ENCODE results near the gene CDC42BPB. TPM values are rescaled to one million over a fixed set of nuclear protein-coding genes. Genes with fewer than 3 reads are reported as not detected.

CDC42BPB gene
- total and polyA plus RNA-seq, 12 donors: 41.1 to 108 (median 77.4) TPM

DNA sequence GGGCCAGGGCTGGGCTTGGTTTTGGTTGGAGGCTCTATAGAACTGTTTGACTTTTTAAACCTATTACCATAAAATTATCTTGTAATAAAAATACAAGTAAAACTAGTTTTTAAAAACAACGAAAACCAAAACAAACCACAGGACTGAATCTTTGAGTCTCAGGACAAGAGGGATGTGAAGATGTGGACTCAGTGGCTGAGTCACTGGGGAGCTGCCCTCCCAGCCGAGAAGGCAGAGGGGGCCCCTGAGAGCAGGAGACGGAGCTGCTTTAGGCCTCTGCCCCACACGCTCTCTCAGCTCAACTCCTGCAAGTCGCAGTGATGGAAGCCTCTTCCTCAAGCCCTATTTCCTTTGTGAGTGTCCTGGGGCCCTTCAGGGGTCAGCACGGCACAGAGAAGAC is 59.0 kb downstream of the CDC42BPB start:
- DNase-seq: no peak
- H3K27me3 ChIP-seq: no peaks in the 10 kb centered on the region
- H3K27ac ChIP-seq: no peak overlapping the region
- no peak overlapping the region for H3K4me3 ChIP-seq
- TF ChIP-seq, protein P1, sequence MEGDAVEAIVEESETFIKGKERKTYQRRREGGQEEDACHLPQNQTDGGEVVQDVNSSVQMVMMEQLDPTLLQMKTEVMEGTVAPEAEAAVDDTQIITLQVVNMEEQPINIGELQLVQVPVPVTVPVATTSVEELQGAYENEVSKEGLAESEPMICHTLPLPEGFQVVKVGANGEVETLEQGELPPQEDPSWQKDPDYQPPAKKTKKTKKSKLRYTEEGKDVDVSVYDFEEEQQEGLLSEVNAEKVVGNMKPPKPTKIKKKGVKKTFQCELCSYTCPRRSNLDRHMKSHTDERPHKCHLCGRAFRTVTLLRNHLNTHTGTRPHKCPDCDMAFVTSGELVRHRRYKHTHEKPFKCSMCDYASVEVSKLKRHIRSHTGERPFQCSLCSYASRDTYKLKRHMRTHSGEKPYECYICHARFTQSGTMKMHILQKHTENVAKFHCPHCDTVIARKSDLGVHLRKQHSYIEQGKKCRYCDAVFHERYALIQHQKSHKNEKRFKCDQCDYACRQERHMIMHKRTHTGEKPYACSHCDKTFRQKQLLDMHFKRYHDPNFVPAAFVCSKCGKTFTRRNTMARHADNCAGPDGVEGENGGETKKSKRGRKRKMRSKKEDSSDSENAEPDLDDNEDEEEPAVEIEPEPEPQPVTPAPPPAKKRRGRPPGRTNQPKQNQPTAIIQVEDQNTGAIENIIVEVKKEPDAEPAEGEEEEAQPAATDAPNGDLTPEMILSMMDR (IDR thresholded peaks at IDR 0.05): no peak
- TF ChIP-seq POLR2A (IDR thresholded peaks at IDR 0.05): no peak
- 74 to 91% (median 89%) methylated on average over 6 of the region's 6 CpGs for WGBS, 4 donors
- H3K4me1 ChIP-seq (replicated peaks in 1 of 2): no peaks in the 10 kb centered on the region
- peaks cover 0 to 54% of the 10 kb centered on the region in 2 donors for H3K36me3 ChIP-seq (replicated peaks in 1 of 2)
- H3K9me3 ChIP-seq (replicated peaks in 1 of 3): no peaks in the 10 kb centered on the region
- intact Hi-C loops (cut with DNase I): no loop called here

DNA sequence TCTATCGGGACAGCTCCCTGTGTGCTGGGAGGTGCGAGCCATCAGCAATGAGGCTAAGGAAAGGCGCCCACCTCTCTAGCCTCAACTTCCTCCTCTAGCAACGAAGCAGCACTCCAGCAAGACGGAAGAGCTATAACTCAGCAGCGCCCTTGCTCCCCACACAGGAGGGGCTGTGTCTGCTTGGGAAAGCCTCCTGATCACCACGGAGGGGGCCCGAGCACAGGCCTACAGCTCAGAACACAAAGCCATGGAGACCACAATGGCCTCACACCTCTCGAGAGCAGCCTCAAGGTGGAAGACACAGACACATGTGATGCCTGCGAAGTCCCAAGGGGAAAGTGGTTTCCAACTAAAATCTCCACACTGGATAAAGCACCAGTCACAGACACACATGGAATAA is 60.4 kb downstream of the CDC42BPB start:
- intact Hi-C loops (cut with DNase I): no loop called here
- peaks cover 0 to 41% of the 10 kb centered on the region in 2 donors for H3K36me3 ChIP-seq (replicated peaks in 1 of 2)
- no peak overlapping the region for H3K27ac ChIP-seq
- H3K9me3 ChIP-seq (replicated peaks in 1 of 3): no peaks in the 10 kb centered on the region
- WGBS, 4 donors: 83 to 95% (median 88%) methylated on average over 6 to 10 of the region's 10 CpGs
- DNase-seq: no peak
- H3K4me3 ChIP-seq: no peak overlapping the region
- no peaks in the 10 kb centered on the region for H3K4me1 ChIP-seq (replicated peaks in 1 of 2)
- H3K27me3 ChIP-seq: no peaks in the 10 kb centered on the region
- TF ChIP-seq, protein P1 (IDR thresholded peaks at IDR 0.05): no peak
- no peak for TF ChIP-seq POLR2A (IDR thresholded peaks at IDR 0.05)

DNA sequence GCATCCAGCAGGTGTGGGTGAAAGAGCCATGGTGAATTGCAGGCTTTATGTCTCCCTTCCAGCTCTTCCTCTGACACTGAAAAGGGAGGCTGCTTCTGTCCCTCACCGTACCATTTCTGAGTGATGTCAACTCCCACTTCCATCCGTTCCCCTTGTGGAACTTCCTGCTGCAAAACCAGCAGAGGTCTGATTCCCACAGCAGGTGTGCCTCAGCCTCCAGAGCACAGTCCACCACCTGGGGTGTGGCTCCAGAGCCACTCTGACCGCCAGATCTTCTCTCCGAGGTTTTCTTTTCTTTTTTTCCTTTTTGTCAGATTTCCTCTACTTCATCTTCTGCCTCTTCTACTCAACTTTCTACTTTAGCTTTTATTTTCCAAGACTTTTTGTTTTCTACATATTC is 62.7 kb downstream of the CDC42BPB start:
- Histone ChIP-seq H3K36me3 (replicated peaks in 1 of 2) (peaks cover 0 to 29% of the 10 kb centered on the region in 2 donors), H3K4me1 (replicated peaks in 1 of 2) (no peaks in the 10 kb centered on the region), H3K27ac (no peak overlapping the region), H3K9me3 (replicated peaks in 1 of 3) (no peaks in the 10 kb centered on the region), H3K27me3 (no peaks in the 10 kb centered on the region), H3K4me3 (no peak overlapping the region)
- TF ChIP-seq, protein P1 (IDR thresholded peaks at IDR 0.05): no peak
- no peak for TF ChIP-seq POLR2A (IDR thresholded peaks at IDR 0.05)
- intact Hi-C loops (cut with DNase I): no loop called here
- 65 to 89% (median 81%) methylated on average over 4 of the region's 4 CpGs for WGBS, 4 donors
- DNase-seq: no peak

DNA sequence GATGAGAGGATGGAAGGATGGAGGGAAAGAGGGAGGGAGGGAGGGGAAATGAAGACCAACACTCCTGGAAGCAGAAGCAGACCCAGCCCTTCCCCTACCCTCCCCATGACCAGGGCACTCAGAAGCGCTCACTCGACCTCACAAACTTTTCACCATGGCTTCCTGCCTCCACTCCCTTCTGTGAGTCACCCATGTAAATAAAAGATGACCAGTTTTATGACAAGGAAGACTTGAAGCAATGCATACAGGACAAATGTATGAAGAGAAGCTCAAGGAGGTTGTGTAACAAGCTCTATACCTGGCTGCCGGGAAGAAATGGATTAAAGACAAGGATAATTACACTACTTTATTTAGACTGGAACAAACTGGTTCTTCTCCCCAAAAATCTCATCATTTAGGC is 63.8 kb downstream of the CDC42BPB start:
- peaks cover 0 to under 1% (median 0%) of the 10 kb centered on the region in 3 donors for H3K9me3 ChIP-seq (replicated peaks in 1 of 3)
- WGBS, 4 donors: 74 to 85% (median 75%) methylated on average over 3 of the region's 3 CpGs
- no peak overlapping the region for H3K27ac ChIP-seq
- TF ChIP-seq POLR2A (IDR thresholded peaks at IDR 0.05): no peak
- TF ChIP-seq, protein P1 (IDR thresholded peaks at IDR 0.05): no peak
- no peak for DNase-seq
- peaks cover 0 to 30% of the 10 kb centered on the region in 2 donors for H3K36me3 ChIP-seq (replicated peaks in 1 of 2)
- H3K27me3 ChIP-seq: no peaks in the 10 kb centered on the region
- intact Hi-C loops (cut with DNase I): no loop called here
- no peak overlapping the region for H3K4me3 ChIP-seq
- no peaks in the 10 kb centered on the region for H3K4me1 ChIP-seq (replicated peaks in 1 of 2)
